CD8-positive, alpha-beta memory T cell (primary cell): ENCODE results near the gene RFX7. TPM values are rescaled to one million over a fixed set of nuclear protein-coding genes. Genes with fewer than 3 reads are reported as not detected.

Source experiments
- CTCF ChIA-PET: fragments of 350-600 bp; sonication (Branson Sonifier 250); formaldehyde crosslinking; loops from one replicate; lab custom pipeline; 2021; ENCODE audit warnings: antibody characterized with exemption; lab: Charles Lee
- POLR2A ChIA-PET: fragments of 350-600 bp; sonication (Branson Sonifier 250); formaldehyde crosslinking; loops from one replicate; lab custom pipeline; 2021; ENCODE audit warnings: antibody characterized with exemption; lab: Charles Lee
- DNase-seq, 5 donors: peaks; one replicate each; pipeline versions ENCODE4 v3.0.0 to v3.0.0-alpha.2; 2020 to 2022; ENCODE audit warnings: mixed read lengths in 1 of 5
- H3K27ac ChIP-seq: one replicate; pipeline ENCODE4 v1.7.0; 2013; ENCODE audit warnings: low read depth, mild to moderate bottlenecking, low read length, moderate library complexity
- H3K27me3 ChIP-seq: 2 replicates; pipeline ENCODE4 v1.7.0; 2013; ENCODE audit warnings: low read length, mild to moderate bottlenecking; ENCODE audit not compliant: insufficient read depth, poor library complexity, severe bottlenecking
- H3K36me3 ChIP-seq: 2 replicates; pipeline ENCODE4 v1.7.0; 2013; ENCODE audit warnings: mild to moderate bottlenecking, low read length, moderate library complexity; ENCODE audit not compliant: insufficient read depth
- H3K4me1 ChIP-seq: 2 replicates; pipeline ENCODE4 v1.7.0; 2013; ENCODE audit warnings: mild to moderate bottlenecking, low read length, moderate library complexity; ENCODE audit not compliant: insufficient read depth
- H3K4me3 ChIP-seq: 2 replicates; pipeline ENCODE4 v1.7.0; 2013; ENCODE audit warnings: mild to moderate bottlenecking, low read length
- H3K9me3 ChIP-seq: 2 replicates; pipeline ENCODE4 v1.7.0; 2013; ENCODE audit warnings: mild to moderate bottlenecking, low read length
- H3K27ac Mint-ChIP-seq, 8 donors: one replicate each; pipeline ENCODE4 v1.8.0; 2020 to 2021; ENCODE audit warnings: mixed read lengths in 8 of 8, mild to moderate bottlenecking in 6 of 8, inconsistent platforms in 3 of 8, moderate library complexity in 3 of 8
- H3K27me3 Mint-ChIP-seq, 2 donors: one replicate each; pipeline ENCODE4 v1.8.0; 2020 to 2021; ENCODE audit warnings: mixed read lengths in 2 of 2, mild to moderate bottlenecking in 1 of 2, moderate library complexity in 1 of 2
- H3K36me3 Mint-ChIP-seq, 3 donors: one replicate each; pipeline ENCODE4 v1.8.0; 2020 to 2021; ENCODE audit warnings: mixed read lengths in 3 of 3, inconsistent platforms in 1 of 3, mild to moderate bottlenecking in 1 of 3
- H3K4me1 Mint-ChIP-seq, 3 donors: one replicate each; pipeline ENCODE4 v1.8.0; 2020 to 2021; ENCODE audit warnings: mixed read lengths in 3 of 3, inconsistent platforms in 1 of 3, mild to moderate bottlenecking in 1 of 3
- H3K4me3 Mint-ChIP-seq, 7 donors: one replicate each; pipeline ENCODE4 v1.8.0; 2020 to 2021; ENCODE audit warnings: mixed read lengths in 7 of 7, mild to moderate bottlenecking in 6 of 7, moderate library complexity in 4 of 7, inconsistent platforms in 2 of 7
- H3K9me3 Mint-ChIP-seq, 5 donors: one replicate each; pipeline ENCODE4 v1.8.0; 2020 to 2022; ENCODE audit warnings: mixed read lengths in 5 of 5, mild to moderate bottlenecking in 3 of 5, moderate library complexity in 2 of 5, inconsistent platforms in 1 of 5
- polyA plus RNA-seq: library from polyadenylated mRNA; unstranded; fragments of 300-500 nt; fragmentation: Illumina TruSeq; gene quantifications from one replicate; pipeline ENCODE4 v1.2.3, GENCODE V29; 2021
- total RNA-seq, 2 experiments: library from RNA; stranded (reverse); gene quantifications; one replicate each; pipeline ENCODE4 v1.2.3, GENCODE V29; 2021

Gene RFX7
- total and polyA plus RNA-seq, 3 experiments from 2014 or later: 3.5 to 35.2 (median 30.3) TPM

GRCh38 chr15:56228854-56229253 is 14.8 kb downstream of the RFX7 start:
- Histone ChIP-seq H3K27me3 (no peaks in the 10 kb centered on the region), H3K4me3 (no peak overlapping the region), H3K27ac (no peak overlapping the region), H3K4me1 (no peaks in the 10 kb centered on the region), H3K36me3 (peaks cover 3% of the 10 kb centered on the region), H3K9me3 (peaks cover 19% of the 10 kb centered on the region)
- Mint-ChIP-seq H3K4me3 (no peak overlapping the region), H3K4me1 (peaks cover 13 to 45% (median 42%) of the 10 kb centered on the region in 3 donors), H3K9me3 (peaks cover 41 to 61% (median 53%) of the 10 kb centered on the region in 5 donors), H3K27ac (no peak overlapping the region), H3K36me3 (peaks cover 29 to 75% (median 65%) of the 10 kb centered on the region in 3 donors), H3K27me3 (no peaks in the 10 kb centered on the region)
- ChIA-PET CTCF (no interaction called here), POLR2A (no interaction called here)
- DNase-seq: no peak

GRCh38 chr15:56228352-56228751 is 15.3 kb downstream of the RFX7 start:
- no peaks in the 10 kb centered on the region for H3K27me3 ChIP-seq
- DNase-seq: no peak
- Mint-ChIP-seq H3K27ac (no peak overlapping the region), H3K9me3 (peaks cover 38 to 56% (median 48%) of the 10 kb centered on the region in 5 donors), H3K4me1 (peaks cover 11 to 40% (median 40%) of the 10 kb centered on the region in 3 donors), H3K36me3 (peaks cover 24 to 73% (median 62%) of the 10 kb centered on the region in 3 donors), H3K4me3 (no peak overlapping the region), H3K27me3 (no peaks in the 10 kb centered on the region)
- ChIA-PET CTCF (no interaction called here), POLR2A (no interaction called here)
- H3K9me3 ChIP-seq: peaks cover 17% of the 10 kb centered on the region
- no peak overlapping the region for H3K4me3 ChIP-seq
- H3K27ac ChIP-seq: no peak overlapping the region
- no peaks in the 10 kb centered on the region for H3K4me1 ChIP-seq
- peaks cover 3% of the 10 kb centered on the region for H3K36me3 ChIP-seq

GRCh38 chr15:56227780-56228179 is 15.9 kb downstream of the RFX7 start:
- DNase-seq: no peak
- no peak overlapping the region for H3K27ac Mint-ChIP-seq

GRCh38 chr15:56227306-56227705 is 16.4 kb downstream of the RFX7 start:
- Histone ChIP-seq H3K27ac (no peak overlapping the region), H3K4me1 (no peaks in the 10 kb centered on the region), H3K27me3 (no peaks in the 10 kb centered on the region), H3K9me3 (peaks cover 12% of the 10 kb centered on the region), H3K36me3 (peaks cover 3% of the 10 kb centered on the region), H3K4me3 (no peak overlapping the region)
- no peaks in the 10 kb centered on the region for H3K27me3 Mint-ChIP-seq
- no peak overlapping the region for H3K4me3 Mint-ChIP-seq
- ChIA-PET POLR2A (no interaction called here), CTCF (no interaction called here)
- DNase-seq: no peak
- no peak overlapping the region for H3K27ac Mint-ChIP-seq
- peaks cover 25 to 73% (median 61%) of the 10 kb centered on the region in 3 donors for H3K36me3 Mint-ChIP-seq
- peaks cover 12 to 40% (median 36%) of the 10 kb centered on the region in 3 donors for H3K4me1 Mint-ChIP-seq
- peaks cover 32 to 53% (median 48%) of the 10 kb centered on the region in 5 donors for H3K9me3 Mint-ChIP-seq

More at GRCh38 chr15:56227780-56228179, 15.9 kb downstream of the RFX7 start:
- no peaks in the 10 kb centered on the region for H3K4me1 ChIP-seq
- H3K27me3 ChIP-seq: no peaks in the 10 kb centered on the region
- H3K9me3 ChIP-seq: peaks cover 15% of the 10 kb centered on the region
- no peak overlapping the region for H3K4me3 ChIP-seq
- POLR2A ChIA-PET: no interaction called here
- CTCF ChIA-PET: no interaction called here
- Mint-ChIP-seq H3K27me3 (no peaks in the 10 kb centered on the region), H3K36me3 (peaks cover 22 to 73% (median 61%) of the 10 kb centered on the region in 3 donors), H3K4me3 (no peak overlapping the region), H3K4me1 (peaks cover 11 to 38% (median 36%) of the 10 kb centered on the region in 3 donors), H3K9me3 (peaks cover 37 to 53% (median 48%) of the 10 kb centered on the region in 5 donors)
- no peak overlapping the region for H3K27ac ChIP-seq
- H3K36me3 ChIP-seq: peaks cover 3% of the 10 kb centered on the region

- peaks cover 16 to 41% (median 40%) of the 10 kb centered on the region in 3 donors for H3K4me1 Mint-ChIP-seq
- ChIA-PET POLR2A (no interaction called here), CTCF (no interaction called here)
- H3K4me3 Mint-ChIP-seq: no peak overlapping the region
- H3K27ac Mint-ChIP-seq: no peak overlapping the region
- H3K36me3 Mint-ChIP-seq: peaks cover 20 to 60% (median 46%) of the 10 kb centered on the region in 3 donors
- Histone ChIP-seq H3K27me3 (no peaks in the 10 kb centered on the region), H3K4me3 (no peak overlapping the region), H3K4me1 (no peaks in the 10 kb centered on the region), H3K27ac (no peak overlapping the region), H3K9me3 (peaks cover 3% of the 10 kb centered on the region), H3K36me3 (peaks cover 3% of the 10 kb centered on the region)
- DNase-seq: no peak
- no peaks in the 10 kb centered on the region for H3K27me3 Mint-ChIP-seq
- H3K9me3 Mint-ChIP-seq: peaks cover 19 to 38% (median 36%) of the 10 kb centered on the region in 5 donors
Observed at GRCh38 chr15:56225520-56225919, 18.2 kb downstream of the RFX7 start.

GRCh38 chr15:56222302-56222701 is 21.4 kb downstream of the RFX7 start:
- no peaks in the 10 kb centered on the region for H3K27me3 Mint-ChIP-seq
- no peaks in the 10 kb centered on the region for H3K27me3 ChIP-seq
- ChIA-PET CTCF (no interaction called here), POLR2A (no interaction called here)
- H3K4me3 ChIP-seq: no peak overlapping the region
- no peaks in the 10 kb centered on the region for H3K4me1 ChIP-seq
- peaks cover 2 to 18% (median 18%) of the 10 kb centered on the region in 5 donors for H3K9me3 Mint-ChIP-seq
- peak overlapping the region in 1 of 8 donors; percentile 84 for H3K27ac Mint-ChIP-seq
- no peak for DNase-seq
- H3K4me1 Mint-ChIP-seq: peaks cover 21 to 48% (median 41%) of the 10 kb centered on the region in 3 donors
- H3K4me3 Mint-ChIP-seq: no peak overlapping the region
- no peaks in the 10 kb centered on the region for H3K9me3 ChIP-seq
- no peaks in the 10 kb centered on the region for H3K36me3 ChIP-seq
- no peak overlapping the region for H3K27ac ChIP-seq
- peaks cover 11 to 29% (median 25%) of the 10 kb centered on the region in 3 donors for H3K36me3 Mint-ChIP-seq

GRCh38 chr15:56217341-56217740 is 26.3 kb downstream of the RFX7 start:
- Histone ChIP-seq H3K9me3 (no peaks in the 10 kb centered on the region), H3K27me3 (no peaks in the 10 kb centered on the region), H3K4me3 (no peak overlapping the region), H3K36me3 (no peaks in the 10 kb centered on the region), H3K27ac (no peak overlapping the region), H3K4me1 (no peaks in the 10 kb centered on the region)
- DNase-seq: no peak
- ChIA-PET CTCF (interaction anchor here (1.3 kb wide), 1 partner anchor 28 kb away, joined by 3 read pairs; no protein-coding TSS in a partner anchor), POLR2A (no interaction called here)
- H3K4me1 Mint-ChIP-seq: peaks cover 22 to 52% (median 48%) of the 10 kb centered on the region in 3 donors
- H3K27me3 Mint-ChIP-seq: no peaks in the 10 kb centered on the region
- peak overlapping the region in 1 of 8 donors; percentile 67 for H3K27ac Mint-ChIP-seq
- H3K9me3 Mint-ChIP-seq: peaks cover 0 to 18% (median 9%) of the 10 kb centered on the region in 5 donors
- no peak overlapping the region for H3K4me3 Mint-ChIP-seq
- peaks cover 12 to 21% (median 14%) of the 10 kb centered on the region in 3 donors for H3K36me3 Mint-ChIP-seq

- no peaks in the 10 kb centered on the region for H3K4me1 ChIP-seq
- Mint-ChIP-seq H3K27me3 (no peaks in the 10 kb centered on the region), H3K36me3 (peaks cover 18 to 31% (median 24%) of the 10 kb centered on the region in 3 donors), H3K27ac (peak overlapping the region in 4 of 8 donors; percentile 0 to 72 (median 36)), H3K4me3 (no peak overlapping the region), H3K9me3 (peaks cover 3 to 21% (median 17%) of the 10 kb centered on the region in 5 donors), H3K4me1 (peaks cover 28 to 63% (median 59%) of the 10 kb centered on the region in 3 donors)
- H3K4me3 ChIP-seq: no peak overlapping the region
- H3K9me3 ChIP-seq: no peaks in the 10 kb centered on the region
- DNase-seq: no peak
- ChIA-PET POLR2A (no interaction called here), CTCF (no interaction called here)
- no peaks in the 10 kb centered on the region for H3K36me3 ChIP-seq
- H3K27ac ChIP-seq: no peak overlapping the region
- H3K27me3 ChIP-seq: no peaks in the 10 kb centered on the region
Observed at GRCh38 chr15:56215769-56216168, 27.9 kb downstream of the RFX7 start.
